Fibroblast of lung (primary cell): Measurements from ENCODE around the gene OR9G1. TPM values are rescaled to one million over a fixed set of nuclear protein-coding genes. Genes with fewer than 3 reads are reported as not detected.

ENCODE experiments used
- DNase-seq, 2 donors: peaks; one replicate each; pipeline versions ENCODE4 v3.0.0 to v3.0.0-alpha.2; 2010; ENCODE audit warnings: low read depth in 2 of 2
- H2AFZ ChIP-seq: 2 replicates; pipeline ENCODE4 v1.5.1; 2012; ENCODE audit warnings: low read length, control low read depth, inconsistent platforms
- H3K27ac ChIP-seq: 2 replicates; pipeline ENCODE4 v1.5.1; 2011; ENCODE audit warnings: low read length, control low read depth; ENCODE audit not compliant: insufficient read depth
- H3K27me3 ChIP-seq: 2 replicates; pipeline ENCODE4 v1.5.1; 2011; ENCODE audit warnings: mild to moderate bottlenecking, low read length; ENCODE audit not compliant: control insufficient read depth, insufficient read depth
- H3K36me3 ChIP-seq: 2 replicates; pipeline ENCODE4 v1.5.1; 2011; ENCODE audit warnings: low read length; ENCODE audit not compliant: control insufficient read depth, insufficient read depth
- H3K4me1 ChIP-seq: 2 replicates; pipeline ENCODE4 v1.5.1; 2011; ENCODE audit warnings: low read length; ENCODE audit not compliant: control insufficient read depth, insufficient read depth; ENCODE audit errors: extremely low read depth
- H3K4me2 ChIP-seq: 2 replicates; pipeline ENCODE4 v1.5.1; 2011; ENCODE audit warnings: low read length, control low read depth; ENCODE audit not compliant: insufficient read depth; ENCODE audit errors: extremely low read depth
- H3K4me3 ChIP-seq, 4 experiments: fragments of 200-600 bp in 1 of 4; sonication (generic) in 1 of 4; replicated peaks in 1 of 4; 2 replicates each; pipeline ENCODE4 v1.5.1; 2011 to 2016; ENCODE audit warnings: low read length in 4 of 4, low read depth in 3 of 4, mild to moderate bottlenecking in 3 of 4, control low read depth in 2 of 4, inconsistent platforms in 1 of 4, mixed read lengths in 1 of 4; ENCODE audit not compliant: insufficient read depth in 1 of 4; ENCODE audit errors: control extremely low read depth in 1 of 4
- H3K79me2 ChIP-seq: 2 replicates; pipeline ENCODE4 v1.5.1; 2012; ENCODE audit warnings: mild to moderate bottlenecking, low read length, inconsistent platforms; ENCODE audit not compliant: control insufficient read depth, insufficient read depth
- H3K9ac ChIP-seq: 2 replicates; pipeline ENCODE4 v1.5.1; 2011; ENCODE audit warnings: mild to moderate bottlenecking, low read length, control low read depth; ENCODE audit not compliant: insufficient read depth
- H3K9me3 ChIP-seq: 2 replicates; pipeline ENCODE4 v1.5.1; 2012; ENCODE audit warnings: low read depth, low read length; ENCODE audit not compliant: control insufficient read depth, insufficient read depth
- H4K20me1 ChIP-seq: 2 replicates; pipeline ENCODE4 v1.5.1; 2011; ENCODE audit warnings: low read length; ENCODE audit not compliant: control insufficient read depth, insufficient read depth; ENCODE audit errors: extremely low read depth
- CTCF ChIP-seq, 2 donors: IDR thresholded peaks in 1 of 2; conservative IDR thresholded peaks in 1 of 2; 1 replicate in 1 of 2; 2 replicates in 1 of 2; pipeline ENCODE4 v1.5.1; 2011 to 2012; ENCODE audit warnings: low read length in 2 of 2, control low read depth in 1 of 2, inconsistent platforms in 1 of 2, low read depth in 1 of 2, mild to moderate bottlenecking in 1 of 2
- EZH2 ChIP-seq: IDR thresholded peaks from 2 replicates; pipeline ENCODE4 v1.5.1; 2012; ENCODE audit warnings: low read length, control low read depth, mild to moderate bottlenecking; ENCODE audit errors: missing control alignments
- polyA plus RNA-seq, 2 donors: library from polyadenylated mRNA; depleted of rRNA in 1 of 2; stranded (reverse) in 1 of 2; unstranded in 1 of 2; fragments of >200 nt; gene quantifications; 2 replicates each; pipeline ENCODE4 v1.2.1, GENCODE V29; 2011 to 2012; ENCODE audit warnings: missing spikeins in 1 of 2
- total RNA-seq: library from RNA; depleted of rRNA; stranded (reverse); fragments of >200 nt; gene quantifications from 2 replicates; pipeline ENCODE4 v1.2.1, GENCODE V29; 2014

The OR9G1 gene
- total and polyA plus RNA-seq, 2 donors (not counting 1 experiment from before 2014, with no cell fraction given) = not detected

GRCh38 chr11:56705784-56706396 is 7.0 kb downstream of the OR9G1 start:
- H3K27me3 ChIP-seq = no peaks in the 10 kb centered on the region
- TF ChIP-seq CTCF (conservative IDR thresholded peaks at IDR 0.05 in 1 of 2, IDR thresholded peaks at IDR 0.05 in 1 of 2; ENCODE audit: low read depth in 1 of 2, low read length in 2 of 2) (no peak), EZH2 (no peak)
- no peaks in the 10 kb centered on the region for H3K79me2 ChIP-seq
- no peak overlapping the region for H3K4me2 ChIP-seq
- no peaks in the 10 kb centered on the region for H3K9me3 ChIP-seq
- no peaks in the 10 kb centered on the region for H3K4me1 ChIP-seq
- no peak overlapping the region for H2AFZ ChIP-seq
- no peaks in the 10 kb centered on the region for H4K20me1 ChIP-seq
- no peak overlapping the region for H3K4me3 ChIP-seq
- no peaks in the 10 kb centered on the region for H3K36me3 ChIP-seq
- no peak overlapping the region for H3K27ac ChIP-seq
- DNase-seq = no peak
- H3K9ac ChIP-seq = no peak overlapping the region

- no peak overlapping the region for H3K27ac ChIP-seq
- H2AFZ ChIP-seq = no peak overlapping the region
- no peaks in the 10 kb centered on the region for H3K27me3 ChIP-seq
- no peaks in the 10 kb centered on the region for H3K4me1 ChIP-seq
- no peaks in the 10 kb centered on the region for H3K79me2 ChIP-seq
- H3K4me2 ChIP-seq = no peak overlapping the region
- H4K20me1 ChIP-seq = no peaks in the 10 kb centered on the region
- no peak for TF ChIP-seq CTCF (conservative IDR thresholded peaks at IDR 0.05 in 1 of 2, IDR thresholded peaks at IDR 0.05 in 1 of 2; ENCODE audit: low read depth in 1 of 2, low read length in 2 of 2)
- no peak for TF ChIP-seq EZH2
- no peaks in the 10 kb centered on the region for H3K36me3 ChIP-seq
- H3K9ac ChIP-seq = no peak overlapping the region
- no peak for DNase-seq
- H3K4me3 ChIP-seq = no peak overlapping the region
- no peaks in the 10 kb centered on the region for H3K9me3 ChIP-seq
These were observed 7.6 kb downstream of the OR9G1 start for GRCh38 chr11:56706486-56706885.

DNA sequence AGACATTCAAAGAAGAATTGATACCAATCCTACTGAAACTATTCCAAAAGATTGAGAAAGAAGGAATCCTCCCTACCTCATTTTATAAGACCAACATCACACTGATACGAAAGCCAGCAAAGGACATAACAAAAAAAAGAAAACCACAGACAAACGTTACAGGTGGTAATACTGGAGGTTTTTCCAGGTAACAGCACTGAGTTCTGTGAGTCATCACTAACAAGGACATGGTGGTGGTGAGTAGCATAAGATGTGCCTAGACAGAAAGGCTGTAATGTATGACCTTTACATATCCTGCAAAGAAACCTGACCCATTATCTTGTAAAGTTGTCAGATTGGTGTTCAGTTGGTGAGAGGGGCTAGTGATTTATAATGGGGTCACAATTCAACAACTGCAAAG is 15.3 kb downstream of the OR9G1 start:
- H3K27ac ChIP-seq = no peak overlapping the region
- TF ChIP-seq CTCF (conservative IDR thresholded peaks at IDR 0.05 in 1 of 2, IDR thresholded peaks at IDR 0.05 in 1 of 2; ENCODE audit: low read depth in 1 of 2, low read length in 2 of 2) (no peak), EZH2 (no peak)
- no peaks in the 10 kb centered on the region for H3K79me2 ChIP-seq
- no peak overlapping the region for H3K4me2 ChIP-seq
- no peak for DNase-seq
- H4K20me1 ChIP-seq = no peaks in the 10 kb centered on the region
- H3K36me3 ChIP-seq = no peaks in the 10 kb centered on the region
- no peak overlapping the region for H3K9ac ChIP-seq
- no peak overlapping the region for H2AFZ ChIP-seq
- H3K4me3 ChIP-seq = no peak overlapping the region
- no peaks in the 10 kb centered on the region for H3K27me3 ChIP-seq
- H3K9me3 ChIP-seq = no peaks in the 10 kb centered on the region
- H3K4me1 ChIP-seq = no peaks in the 10 kb centered on the region
